Measurements from ENCODE around the gene PUM2. TPM values are rescaled to one million over a fixed set of nuclear protein-coding genes. Genes with fewer than 3 reads are reported as not detected.

Gene PUM2
- total RNA-seq, 4 donors from 2014 or later: 61.5 to 140 (median 98.0) TPM

GRCh38 chr2:20211420-20211819 lies 139.2 kb downstream of the PUM2 start:
- H3K27me3 ChIP-seq: no peaks in the 10 kb centered on the region
- H3K36me3 ChIP-seq: no peaks in the 10 kb centered on the region
- H3K4me1 ChIP-seq: no peaks in the 10 kb centered on the region
- H3K9me3 ChIP-seq: no peaks in the 10 kb centered on the region
- ATAC-seq: no peak
- WGBS, 2 donors (ENCODE audit: low coverage in 1 of 2): no CpG with 5 or more reads among the region's 12 CpGs
- no peak overlapping the region for H3K27ac ChIP-seq
- no peak for TF ChIP-seq POLR2A (IDR thresholded peaks at IDR 0.05)
- no peak for TF ChIP-seq CTCF (IDR thresholded peaks at IDR 0.05)
- TF ChIP-seq EP300 (IDR thresholded peaks at IDR 0.05): no peak
- no peak for TF ChIP-seq POLR2AphosphoS5 (IDR thresholded peaks at IDR 0.05)
- no peak overlapping the region for H3K4me3 ChIP-seq

- TF ChIP-seq POLR2AphosphoS5 (IDR thresholded peaks at IDR 0.05) (no peak), CTCF (IDR thresholded peaks at IDR 0.05) (no peak), POLR2A (IDR thresholded peaks at IDR 0.05) (no peak), EP300 (IDR thresholded peaks at IDR 0.05) (no peak)
- no peaks in the 10 kb centered on the region for H3K9me3 ChIP-seq
- no peak for ATAC-seq
- H3K27me3 ChIP-seq: no peaks in the 10 kb centered on the region
- no peak overlapping the region for H3K27ac ChIP-seq
- WGBS, 2 donors (ENCODE audit: low coverage in 1 of 2): no CpG with 5 or more reads among the region's 8 CpGs
- no peak overlapping the region for H3K4me3 ChIP-seq
- H3K4me1 ChIP-seq: no peaks in the 10 kb centered on the region
- no peaks in the 10 kb centered on the region for H3K36me3 ChIP-seq
These were observed 140.2 kb downstream of the PUM2 start for GRCh38 chr2:20210462-20210861.

- no peaks in the 10 kb centered on the region for H3K36me3 ChIP-seq
- WGBS, 2 donors (ENCODE audit: low coverage in 1 of 2): 80% methylated on average over 1 of the region's 21 CpGs; no CpG with 5 or more reads in 1 of the 2 donors
These were observed 141.1 kb downstream of the PUM2 start for GRCh38 chr2:20209373-20210109.

GRCh38 chr2:20208476-20208859 lies 142.2 kb downstream of the PUM2 start:
- WGBS, 2 donors (ENCODE audit: low coverage in 1 of 2): no CpG with 5 or more reads among the region's 5 CpGs
- no peak overlapping the region for H3K27ac ChIP-seq
- no peaks in the 10 kb centered on the region for H3K4me1 ChIP-seq
- H3K27me3 ChIP-seq: no peaks in the 10 kb centered on the region
- no peaks in the 10 kb centered on the region for H3K9me3 ChIP-seq
- H3K4me3 ChIP-seq: no peak overlapping the region
- TF ChIP-seq POLR2A (IDR thresholded peaks at IDR 0.05): no peak
- TF ChIP-seq POLR2AphosphoS5 (IDR thresholded peaks at IDR 0.05): no peak
- TF ChIP-seq EP300 (IDR thresholded peaks at IDR 0.05): no peak
- ATAC-seq: no peak
- H3K36me3 ChIP-seq: no peaks in the 10 kb centered on the region

More at GRCh38 chr2:20209373-20210109, 141.1 kb downstream of the PUM2 start:
- no peak for ATAC-seq
- Histone ChIP-seq H3K4me1 (no peaks in the 10 kb centered on the region), H3K27ac (no peak overlapping the region), H3K9me3 (no peaks in the 10 kb centered on the region), H3K4me3 (no peak overlapping the region), H3K27me3 (no peaks in the 10 kb centered on the region)
- no peak for TF ChIP-seq POLR2AphosphoS5 (IDR thresholded peaks at IDR 0.05)
- TF ChIP-seq POLR2A (IDR thresholded peaks at IDR 0.05): no peak
- TF ChIP-seq EP300 (IDR thresholded peaks at IDR 0.05): no peak
- TF ChIP-seq CTCF (IDR thresholded peaks at IDR 0.05): no peak

- no peak overlapping the region for H3K27ac ChIP-seq
- WGBS, 2 donors (ENCODE audit: low coverage in 1 of 2): 82 to 90% methylated on average over 3 to 5 of the region's 5 CpGs
- no peaks in the 10 kb centered on the region for H3K9me3 ChIP-seq
- ATAC-seq: no peak
- H3K4me1 ChIP-seq: no peaks in the 10 kb centered on the region
- H3K27me3 ChIP-seq: no peaks in the 10 kb centered on the region
- TF ChIP-seq POLR2A (IDR thresholded peaks at IDR 0.05) (no peak), EP300 (IDR thresholded peaks at IDR 0.05) (no peak), POLR2AphosphoS5 (IDR thresholded peaks at IDR 0.05) (no peak), CTCF (IDR thresholded peaks at IDR 0.05) (no peak)
- no peak overlapping the region for H3K4me3 ChIP-seq
- H3K36me3 ChIP-seq: no peaks in the 10 kb centered on the region
These were observed 143.6 kb downstream of the PUM2 start for GRCh38 chr2:20207051-20207450.
